ENCODE results near the gene RPP25L.

The RPP25L gene

DNA sequence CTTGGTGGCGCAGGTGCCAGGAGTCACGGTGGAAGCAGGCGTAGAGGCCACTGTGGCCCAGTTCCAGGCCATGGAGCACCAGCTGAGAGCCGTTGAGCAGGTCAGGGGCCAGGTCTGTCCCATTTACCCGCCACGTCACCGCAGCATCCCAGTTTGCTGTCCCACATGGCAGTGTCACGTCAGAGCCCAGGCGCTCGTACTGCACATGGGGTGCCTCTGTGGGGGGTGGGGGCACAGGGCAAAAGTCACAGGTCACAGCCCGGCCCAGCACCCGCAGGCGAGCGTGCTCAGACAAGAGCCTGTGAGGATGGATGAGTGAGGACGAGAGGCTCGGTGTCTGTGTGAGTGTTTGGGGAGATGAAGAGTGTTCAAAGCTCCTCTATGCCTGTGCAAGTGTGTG lies 47.3 kb downstream of the RPP25L start:
- peaks cover 21% of the 10 kb centered on the region for H3K27me3 ChIP-seq (ENCODE audit: insufficient read depth, low read length)
- no peaks in the 10 kb centered on the region for H3K79me2 ChIP-seq (ENCODE audit: control insufficient read depth, insufficient read depth, low read length, unreplicated experiment)
- H3K4me1 ChIP-seq (ENCODE audit: control insufficient read depth, insufficient read depth, low read length, unreplicated experiment): peaks cover 13% of the 10 kb centered on the region
- no peak overlapping the region for H2AFZ ChIP-seq (ENCODE audit: low read length, unreplicated experiment)
- no peak overlapping the region for H3K4me3 ChIP-seq (ENCODE audit: low read depth, low read length)
- no peak overlapping the region for H3K27ac ChIP-seq (ENCODE audit: low read depth, low read length)
- H3K36me3 ChIP-seq (ENCODE audit: insufficient read depth, low read length): no peaks in the 10 kb centered on the region

GRCh38 chr9:34563262-34563661 lies 48.6 kb downstream of the RPP25L start:
- Histone ChIP-seq H3K36me3 (ENCODE audit: insufficient read depth, low read length) (no peaks in the 10 kb centered on the region), H3K27ac (ENCODE audit: low read depth, low read length) (no peak overlapping the region), H2AFZ (ENCODE audit: low read length, unreplicated experiment) (no peak overlapping the region), H3K27me3 (ENCODE audit: insufficient read depth, low read length) (peaks cover 15% of the 10 kb centered on the region), H3K4me3 (ENCODE audit: low read depth, low read length) (no peak overlapping the region), H3K4me1 (ENCODE audit: control insufficient read depth, insufficient read depth, low read length, unreplicated experiment) (peaks cover 19% of the 10 kb centered on the region), H3K79me2 (ENCODE audit: control insufficient read depth, insufficient read depth, low read length, unreplicated experiment) (no peaks in the 10 kb centered on the region)

GRCh38 chr9:34562135-34562745 lies 49.7 kb downstream of the RPP25L start:
- peaks cover 19% of the 10 kb centered on the region for H3K4me1 ChIP-seq (ENCODE audit: control insufficient read depth, insufficient read depth, low read length, unreplicated experiment)
- H3K79me2 ChIP-seq (ENCODE audit: control insufficient read depth, insufficient read depth, low read length, unreplicated experiment): no peaks in the 10 kb centered on the region
- peaks cover 9% of the 10 kb centered on the region for H3K27me3 ChIP-seq (ENCODE audit: insufficient read depth, low read length)
- no peak overlapping the region for H2AFZ ChIP-seq (ENCODE audit: low read length, unreplicated experiment)
- no peak overlapping the region for H3K27ac ChIP-seq (ENCODE audit: low read depth, low read length)
- no peak overlapping the region for H3K4me3 ChIP-seq (ENCODE audit: low read depth, low read length)
- H3K36me3 ChIP-seq (ENCODE audit: insufficient read depth, low read length): no peaks in the 10 kb centered on the region

DNA sequence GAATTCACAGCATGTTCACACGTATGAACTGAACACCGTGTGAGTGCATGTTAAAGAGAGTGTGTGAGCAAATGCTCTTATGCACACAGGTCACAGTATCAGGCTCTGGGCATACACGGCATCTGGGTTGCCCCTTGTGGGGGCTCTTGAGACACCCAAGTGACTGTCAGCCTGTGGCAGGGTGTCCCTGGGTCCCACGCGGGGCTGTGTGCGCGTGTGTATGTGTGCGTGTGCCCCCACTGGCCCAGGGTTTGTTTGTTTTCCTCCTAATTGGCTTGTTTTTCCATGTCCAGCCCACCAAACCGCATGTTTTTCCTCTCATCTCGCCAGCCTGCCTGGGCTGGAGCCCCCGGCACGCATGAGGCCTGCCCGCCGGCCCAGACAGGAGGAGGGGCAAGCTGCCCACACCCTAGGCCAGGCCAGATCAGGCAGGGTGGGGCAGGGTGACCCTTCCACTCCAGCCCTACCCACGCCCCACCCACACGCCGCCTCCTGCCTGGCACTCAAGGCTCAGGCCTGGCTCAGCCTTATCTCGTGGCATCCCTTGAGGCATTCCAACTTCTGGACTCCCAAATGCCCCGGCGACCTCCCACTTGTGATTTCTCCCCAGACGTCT lies 51.2 kb downstream of the RPP25L start:
- Histone ChIP-seq H3K36me3 (ENCODE audit: insufficient read depth, low read length) (no peaks in the 10 kb centered on the region), H3K27ac (ENCODE audit: low read depth, low read length) (no peak overlapping the region), H3K4me1 (ENCODE audit: control insufficient read depth, insufficient read depth, low read length, unreplicated experiment) (peaks cover 19% of the 10 kb centered on the region), H3K4me3 (ENCODE audit: low read depth, low read length) (no peak overlapping the region), H2AFZ (ENCODE audit: low read length, unreplicated experiment) (no peak overlapping the region), H3K27me3 (ENCODE audit: insufficient read depth, low read length) (no peaks in the 10 kb centered on the region; the same call in 1 of the 2 replicates), H3K79me2 (ENCODE audit: control insufficient read depth, insufficient read depth, low read length, unreplicated experiment) (no peaks in the 10 kb centered on the region)
